ENCODE measurements around the gene MRPL33.

The MRPL33 gene

GRCh38 chr2:27810455-27810854 is 38.9 kb downstream of the MRPL33 start:
- no peak for DNase-seq

DNA sequence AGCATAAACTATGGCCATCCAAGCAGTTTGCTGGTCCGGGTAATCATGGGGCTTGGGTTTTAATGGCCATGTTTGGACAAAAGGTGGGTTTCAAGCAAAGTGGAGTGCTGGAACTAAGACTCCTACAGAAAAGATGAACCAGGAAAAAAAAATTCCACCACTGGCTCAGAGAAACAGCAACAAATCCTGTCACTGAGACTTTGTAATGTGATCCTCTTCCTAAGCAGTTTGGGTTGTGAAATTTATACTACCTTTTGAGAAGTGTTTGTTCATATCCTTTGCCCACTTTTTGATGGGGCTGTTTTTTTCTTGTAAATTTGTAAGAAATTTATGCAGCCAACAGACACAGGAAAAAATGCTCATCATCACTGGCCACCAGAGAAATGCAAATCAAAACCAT is 40.2 kb downstream of the MRPL33 start:
- no peak for DNase-seq

GRCh38 chr2:27814758-27815157 is 43.2 kb downstream of the MRPL33 start:
- DNase-seq: no peak

DNA sequence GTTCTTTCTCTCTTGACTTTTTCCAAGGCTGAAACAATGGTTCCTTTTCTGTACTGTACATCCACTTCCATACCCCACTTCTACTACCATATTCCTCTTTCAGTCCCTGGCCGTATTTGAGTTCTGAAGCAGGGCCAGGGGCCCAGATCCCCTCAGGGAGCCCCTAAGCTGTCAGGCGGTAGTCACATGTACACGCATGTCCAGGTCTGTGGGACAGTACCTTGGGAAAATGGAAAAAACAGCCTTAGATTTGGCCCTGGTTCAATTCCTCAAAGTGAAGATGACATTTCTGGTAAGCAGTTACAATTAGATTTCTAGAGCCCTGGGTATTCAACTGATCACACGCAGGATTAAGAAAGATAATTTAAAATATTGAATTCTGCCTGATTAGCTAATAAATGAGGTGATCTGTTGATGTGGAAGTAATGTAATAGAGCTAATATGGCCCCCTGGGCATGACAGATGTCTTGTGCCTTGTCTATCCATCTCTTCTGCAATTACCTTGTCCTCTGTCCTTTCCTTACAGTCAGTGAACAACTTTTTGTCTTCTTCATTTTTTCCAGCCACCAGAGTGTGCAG is 44.4 kb downstream of the MRPL33 start:
- DNase-seq: no peak

DNA sequence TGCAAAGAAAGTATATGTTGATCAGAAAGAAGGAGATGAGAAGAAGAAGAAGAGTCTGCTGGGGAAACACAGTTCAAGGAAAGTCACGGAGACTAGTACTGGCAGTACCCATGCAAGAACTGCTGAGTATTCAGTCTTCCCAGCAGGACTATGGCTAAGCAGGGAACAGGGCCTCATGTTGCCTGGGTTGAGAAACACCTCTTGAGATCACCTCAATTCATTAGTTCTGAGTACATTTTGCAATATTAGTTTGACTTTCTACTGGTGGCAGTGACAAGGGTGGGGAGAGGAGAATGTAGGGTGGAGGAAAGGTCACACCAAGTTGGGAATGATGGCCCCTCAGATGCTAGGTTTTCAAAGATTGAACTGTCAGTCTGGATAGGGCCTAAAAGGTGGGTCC is 50.5 kb downstream of the MRPL33 start:
- no peak for DNase-seq

GRCh38 chr2:27823135-27823534 is 51.6 kb downstream of the MRPL33 start:
- no peak for DNase-seq

DNA sequence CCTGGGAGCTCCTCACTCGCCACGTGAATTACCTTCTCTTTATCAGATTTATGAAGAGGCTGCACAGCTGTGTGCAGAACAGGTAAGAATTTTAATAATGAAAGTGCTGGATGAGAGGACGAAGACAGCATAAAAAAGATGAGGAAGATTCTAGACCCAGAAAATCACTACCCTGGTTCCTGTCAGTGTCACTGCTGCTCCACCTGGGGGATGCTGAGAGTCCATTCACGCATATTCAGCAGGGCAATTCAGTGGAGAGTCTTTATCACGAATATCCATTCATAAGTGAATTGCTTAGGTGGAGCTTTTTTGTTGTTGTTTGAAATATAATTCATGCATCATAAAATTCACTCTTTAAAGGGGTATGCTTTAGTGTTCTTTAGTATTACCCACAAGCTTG is 52.0 kb downstream of the MRPL33 start:
- DNase-seq: no peak

DNA sequence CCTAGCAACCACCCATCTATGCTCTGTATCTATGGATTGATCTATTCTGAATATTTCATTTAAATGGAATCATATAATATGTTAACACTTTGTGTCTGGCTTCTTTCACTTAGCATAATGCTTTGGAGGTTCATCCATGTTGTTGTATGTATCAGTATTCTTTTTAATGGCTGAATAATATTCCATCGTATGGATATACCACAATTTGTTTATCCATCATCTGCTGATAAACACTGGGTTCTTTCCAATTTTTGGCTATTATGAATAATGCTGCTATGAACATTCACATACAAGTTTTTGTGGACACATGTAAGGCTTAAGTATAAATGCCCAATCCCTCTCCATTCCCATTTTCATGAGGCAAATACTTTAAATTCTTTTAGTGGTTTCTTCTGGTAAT is 52.9 kb downstream of the MRPL33 start:
- DNase-seq: no peak

DNA sequence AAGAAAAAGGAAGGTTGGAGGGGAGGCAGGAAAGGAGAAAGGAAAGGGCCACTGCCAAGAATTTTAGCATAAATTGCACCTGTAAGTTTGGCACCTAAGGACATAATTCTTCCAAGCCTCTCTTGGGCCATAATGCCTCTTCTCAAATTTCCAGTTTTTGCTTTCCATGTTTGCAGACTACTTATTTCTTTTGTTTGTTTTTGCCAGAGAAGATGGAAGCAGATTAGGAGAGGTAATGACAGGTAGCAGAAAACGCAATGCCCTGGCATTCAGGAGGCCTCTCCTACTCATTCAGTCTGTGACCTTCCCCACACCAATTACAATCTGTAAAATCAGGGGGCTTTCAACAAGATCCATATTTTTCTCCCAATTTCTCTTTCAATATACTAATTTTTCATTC is 56.8 kb downstream of the MRPL33 start:
- DNase-seq: peak in 1 of 2 experiments; percentile 28
